HG02623 (cell line): Measurements from ENCODE around the gene AFF3.

ENCODE experiments used
- ATAC-seq: cut with Tn5 transposase; IDR thresholded peaks from one replicate; pipeline ENCODE4 v1.9.1; 2021; ENCODE audit warnings: moderate library complexity; ENCODE audit not compliant: unreplicated experiment

Gene AFF3

DNA sequence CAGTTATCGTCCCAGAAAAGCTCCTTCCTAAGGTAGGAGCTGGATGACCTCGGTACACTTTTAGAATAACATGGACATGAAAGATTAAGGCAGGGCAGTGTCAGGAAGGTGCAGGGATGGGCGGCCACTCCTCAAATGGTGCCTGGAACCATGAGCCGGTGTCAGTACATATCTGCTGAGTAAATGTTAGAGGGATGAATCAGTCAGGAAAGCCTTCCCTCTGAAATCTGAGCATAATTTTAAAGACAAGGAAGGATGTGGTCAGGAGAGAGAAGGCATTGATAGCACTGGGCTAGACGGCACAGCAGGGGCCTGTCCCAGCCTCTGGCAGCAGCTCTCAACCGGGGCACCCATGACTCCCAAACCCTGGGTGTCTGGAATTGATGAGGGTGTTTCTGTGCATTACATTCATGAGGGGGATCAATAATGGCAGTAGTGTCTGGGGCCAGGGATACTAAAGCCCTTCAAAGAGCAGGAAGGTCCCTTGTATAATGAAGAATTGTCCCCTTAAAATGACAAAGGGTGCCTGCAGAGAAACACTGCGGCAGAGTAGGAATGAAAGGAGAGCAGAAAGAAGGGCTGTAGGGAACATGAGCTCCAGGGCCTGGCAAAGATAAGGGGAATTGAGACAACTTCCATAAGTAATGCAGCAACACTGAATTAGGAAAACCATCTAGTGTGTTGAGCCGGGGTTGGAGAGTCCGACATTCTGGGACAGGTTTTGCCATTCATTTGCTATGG lies 490.3 kb downstream of the AFF3 start:
- ATAC-seq: no peak

DNA sequence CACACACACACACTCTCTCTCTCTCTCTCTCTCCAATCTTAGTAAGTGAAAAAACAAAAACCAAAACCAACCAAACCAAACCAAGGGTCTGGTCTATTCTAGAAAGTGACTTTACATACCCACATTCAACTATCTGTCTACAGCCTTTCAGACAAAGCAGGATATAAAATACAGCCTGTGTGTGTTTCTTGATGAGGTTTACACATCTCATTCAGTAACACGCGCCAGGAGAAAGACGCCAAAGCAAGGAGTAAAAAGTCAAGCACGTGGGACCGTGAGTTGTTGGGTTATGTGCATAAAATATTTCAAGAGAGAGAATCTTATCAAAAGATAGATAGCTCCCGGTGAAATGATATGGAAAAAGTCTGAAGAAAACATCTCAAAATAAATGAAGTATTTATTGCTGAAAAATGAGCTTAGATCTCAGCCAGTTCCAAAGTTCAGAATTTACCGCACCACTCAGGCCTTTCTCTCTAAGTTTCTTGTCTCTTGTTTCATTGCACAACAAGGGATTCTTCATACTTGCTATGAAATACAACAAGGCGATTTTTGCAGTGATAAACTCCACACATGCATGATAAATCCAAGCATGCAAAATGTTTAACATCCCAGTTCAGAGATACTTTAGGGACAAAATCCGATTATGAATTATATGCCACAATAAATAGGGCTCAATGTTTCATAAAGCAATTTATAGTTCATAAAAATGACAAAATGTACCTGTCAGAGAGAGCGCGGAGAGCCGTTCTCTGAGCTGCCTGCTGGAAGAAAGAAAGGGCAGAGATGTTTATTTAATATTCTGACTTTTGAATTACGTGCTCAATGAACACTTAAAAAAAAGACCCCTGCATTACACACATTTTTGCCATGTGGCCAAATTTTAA lies 493.2 kb downstream of the AFF3 start:
- ATAC-seq: no peak

DNA sequence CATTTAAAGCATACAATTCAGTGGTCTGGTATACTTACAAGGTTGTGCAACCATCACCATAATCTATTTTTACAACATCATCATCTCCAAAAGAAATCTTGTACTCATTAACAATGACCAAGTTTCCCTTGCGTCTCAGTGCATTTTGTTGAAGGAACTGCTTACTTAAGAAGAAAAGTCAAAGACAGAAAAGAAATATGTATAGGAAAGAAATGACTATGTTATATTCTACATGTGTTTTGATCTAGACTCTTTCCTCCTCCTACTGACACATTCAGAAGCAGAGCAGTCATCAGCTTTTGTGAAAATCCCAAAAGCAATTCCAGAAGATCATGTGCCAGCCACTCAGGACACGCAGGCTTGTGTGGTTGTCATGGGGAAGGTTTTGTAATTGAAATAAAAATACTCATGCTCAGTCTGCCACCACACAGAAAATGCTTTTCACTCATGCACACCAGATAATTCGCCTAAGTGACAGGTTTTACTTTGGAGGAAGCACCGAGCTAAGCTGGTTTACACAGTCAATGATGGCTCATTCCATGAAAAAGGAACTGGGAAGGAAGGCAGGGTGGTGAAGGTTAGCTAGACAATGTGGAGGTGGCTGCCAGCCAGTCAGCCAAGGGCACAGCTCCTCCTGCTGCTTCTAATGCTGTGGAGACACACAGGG lies 494.1 kb downstream of the AFF3 start:
- no peak for ATAC-seq

DNA sequence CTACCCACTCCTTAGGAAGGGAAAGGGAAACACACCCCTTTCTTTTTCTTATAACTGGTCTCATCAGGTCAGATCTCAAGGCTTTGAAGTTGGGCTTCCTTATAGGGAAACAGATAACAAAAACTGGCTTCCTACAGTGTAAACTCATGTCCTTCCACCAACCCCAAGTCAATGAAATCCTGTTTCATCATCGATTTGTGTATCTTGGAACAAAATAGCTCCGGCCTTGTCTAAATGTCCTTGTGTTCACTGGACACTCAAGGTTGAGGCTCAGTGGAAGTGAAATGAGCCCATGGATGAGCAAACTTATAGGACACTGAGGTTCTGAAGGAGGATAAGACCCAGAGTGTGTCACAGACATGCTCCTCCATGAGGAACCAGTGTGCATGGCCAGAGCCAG lies 496.4 kb downstream of the AFF3 start:
- no peak for ATAC-seq

DNA sequence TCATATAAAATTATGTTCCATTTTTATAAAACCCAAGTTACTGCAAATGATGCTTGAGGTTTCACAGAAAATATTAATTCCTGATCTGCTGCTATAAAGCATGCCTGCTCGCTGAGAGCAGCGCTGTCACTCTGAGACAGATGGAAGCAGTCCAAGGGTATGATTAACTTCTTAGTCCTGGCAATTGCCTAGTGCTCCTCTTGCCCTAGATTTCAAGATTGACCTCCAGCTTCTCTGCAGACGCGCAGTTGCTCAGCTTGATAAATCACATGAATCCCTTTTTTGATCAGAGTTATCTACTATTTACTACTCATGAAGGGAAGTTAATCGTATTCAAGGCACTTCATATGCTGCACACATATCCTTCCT lies 498.0 kb downstream of the AFF3 start:
- no peak for ATAC-seq

DNA sequence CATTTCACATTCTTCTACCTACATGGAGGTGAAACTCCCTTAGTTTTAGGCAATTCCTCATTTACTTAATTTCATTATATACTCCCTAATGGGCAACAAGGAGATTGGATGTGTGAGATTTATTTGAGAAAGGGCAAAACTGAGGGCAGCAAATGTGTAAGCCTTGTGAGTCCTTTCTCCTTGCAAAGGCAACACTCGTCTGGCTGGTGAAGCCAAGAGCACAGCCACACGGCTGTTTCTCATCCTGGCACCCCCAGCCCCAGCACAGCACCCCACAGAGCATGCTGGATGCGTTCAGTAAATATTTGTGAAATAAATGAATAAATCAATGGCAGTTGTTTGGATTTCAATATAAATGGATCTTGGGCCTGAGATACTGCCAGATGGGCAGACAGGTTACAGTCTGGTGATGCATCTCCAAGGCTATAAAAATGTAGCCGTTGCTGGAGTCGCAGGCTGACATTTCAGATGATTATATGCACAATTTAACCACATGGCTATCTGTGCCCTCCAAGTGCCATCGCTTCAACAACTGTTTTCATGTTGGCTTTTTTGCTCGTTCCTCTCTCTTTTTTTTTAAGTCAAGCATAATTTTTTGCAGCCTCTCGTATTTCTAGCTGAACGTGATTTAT lies 498.5 kb downstream of the AFF3 start:
- no peak for ATAC-seq

DNA sequence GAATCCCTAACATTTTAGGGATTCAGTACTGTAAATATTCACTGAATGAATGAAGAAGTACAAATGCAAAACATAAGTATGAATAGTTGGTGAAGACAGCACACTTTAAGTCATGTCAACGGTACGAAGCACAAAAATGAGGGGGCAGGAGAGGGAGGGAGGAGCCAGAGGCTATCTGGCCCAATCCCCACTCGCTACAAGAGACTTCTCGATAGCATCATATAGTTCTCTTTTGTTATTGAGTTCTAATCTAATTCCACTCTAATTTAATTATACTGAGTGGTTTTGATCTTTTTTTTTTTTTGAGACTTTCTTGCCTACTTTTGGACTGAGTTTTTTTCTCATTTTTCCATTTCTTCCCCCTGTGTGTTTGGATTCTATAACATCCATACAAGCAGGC lies 500.4 kb downstream of the AFF3 start:
- ATAC-seq: no peak

DNA sequence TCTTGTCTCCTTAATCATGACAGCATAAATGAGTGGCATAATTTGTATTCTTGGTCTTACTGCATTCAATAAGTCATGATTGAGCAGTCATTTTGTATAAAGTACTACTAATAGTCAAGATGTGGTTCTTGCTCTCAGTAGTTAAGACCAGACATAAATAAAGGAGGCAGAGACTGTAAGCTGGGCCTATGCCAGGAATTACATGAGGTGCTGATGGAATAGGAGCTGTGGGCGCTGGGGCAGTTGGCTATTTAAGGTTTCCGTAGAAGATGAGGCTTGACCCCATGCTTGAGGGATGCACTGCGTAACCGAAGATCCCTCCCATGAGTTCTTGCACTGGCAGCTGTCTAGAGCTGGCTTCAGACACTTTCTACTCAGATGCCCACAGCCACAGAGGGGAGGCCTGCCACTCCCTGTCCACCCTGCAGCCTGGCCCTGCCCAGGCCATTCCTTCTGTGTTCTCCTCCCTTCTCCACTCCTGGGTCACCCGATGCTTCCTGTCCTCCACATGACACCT lies 501.7 kb downstream of the AFF3 start:
- ATAC-seq: no peak

DNA sequence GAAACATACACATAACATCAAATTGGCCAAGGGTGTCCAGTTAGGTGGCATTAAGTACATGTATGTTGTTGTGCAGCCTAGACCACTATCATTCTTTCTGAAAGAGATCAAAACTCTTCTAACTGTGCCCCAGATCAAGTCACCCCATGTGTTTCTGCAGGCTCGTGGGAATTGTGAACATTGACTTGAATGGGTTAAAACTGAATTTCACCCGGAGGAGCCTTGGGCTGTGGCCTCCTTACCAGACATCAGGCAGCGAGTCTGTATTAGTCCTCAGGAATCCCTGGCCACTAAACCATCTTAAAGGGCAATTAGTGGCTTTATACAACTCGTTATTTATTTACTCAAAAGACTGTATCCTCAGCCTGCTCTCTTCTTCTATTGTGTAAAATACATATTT lies 503.6 kb downstream of the AFF3 start:
- ATAC-seq: no peak

DNA sequence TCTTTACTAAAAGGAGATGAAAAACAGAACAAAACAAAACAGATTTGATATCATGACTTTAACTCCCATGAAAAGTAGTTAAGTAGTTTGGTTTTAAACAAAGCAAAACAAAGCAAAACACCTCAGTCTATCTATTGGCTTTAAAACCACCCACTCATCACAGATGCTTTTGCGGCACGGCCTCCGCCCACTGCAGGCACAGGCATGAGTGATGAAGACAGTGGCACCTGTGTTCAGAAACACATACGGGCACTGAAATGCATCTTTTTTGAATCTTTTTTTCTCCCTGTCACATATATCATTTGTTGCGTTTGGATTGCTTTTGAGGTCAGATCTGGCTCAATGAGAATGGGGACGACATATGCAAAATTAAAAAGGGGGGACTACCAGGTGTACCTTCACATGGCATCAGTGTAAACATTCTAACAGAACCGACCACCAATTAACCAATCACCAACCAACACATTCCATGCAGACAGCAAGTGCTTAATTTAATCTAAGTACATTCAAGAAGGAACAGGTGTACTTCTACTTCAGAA lies 505.2 kb downstream of the AFF3 start:
- ATAC-seq: no peak

DNA sequence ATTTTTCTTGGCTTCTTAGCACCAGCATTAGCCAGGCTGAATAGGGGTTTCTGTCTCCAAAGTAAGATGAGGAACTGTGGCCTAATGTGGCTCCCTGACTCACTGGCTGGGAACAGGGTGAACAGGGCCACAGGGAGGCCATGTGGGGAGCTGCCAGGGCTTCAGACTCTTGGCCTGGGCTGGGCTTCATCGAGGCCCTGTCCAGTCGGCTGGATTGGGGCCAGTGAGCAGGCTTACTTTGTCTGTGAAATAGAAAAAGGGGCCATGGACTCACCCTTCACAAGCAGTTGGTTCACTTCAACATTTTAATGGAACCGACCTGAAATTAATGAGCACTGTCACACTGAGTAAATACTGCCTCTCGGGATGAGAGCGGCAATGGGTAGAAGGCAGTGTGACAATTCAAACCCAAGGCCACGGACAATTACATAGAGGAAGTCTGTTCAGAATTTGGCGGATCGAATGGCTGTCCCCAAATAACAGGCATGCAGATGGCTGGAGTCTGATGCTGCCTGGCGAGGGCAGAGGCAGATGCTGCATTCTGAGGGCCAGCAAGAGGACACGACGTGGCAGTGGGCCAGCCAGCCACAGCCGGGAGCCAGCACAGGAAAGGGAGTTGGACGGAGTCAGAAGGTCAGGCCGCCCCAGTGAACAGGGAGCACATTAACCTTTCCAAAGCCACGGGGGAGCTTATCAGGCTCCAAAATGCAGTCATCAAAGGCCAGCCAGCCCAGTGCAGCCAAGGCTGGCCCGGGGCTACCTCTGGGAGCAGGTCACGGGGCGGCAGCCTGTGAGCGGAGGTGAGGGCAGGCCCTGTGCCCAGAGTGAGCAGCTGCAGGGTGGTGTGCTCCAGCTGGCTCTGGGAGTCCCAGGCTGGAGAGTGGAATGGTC lies 506.0 kb downstream of the AFF3 start:
- ATAC-seq: no peak

DNA sequence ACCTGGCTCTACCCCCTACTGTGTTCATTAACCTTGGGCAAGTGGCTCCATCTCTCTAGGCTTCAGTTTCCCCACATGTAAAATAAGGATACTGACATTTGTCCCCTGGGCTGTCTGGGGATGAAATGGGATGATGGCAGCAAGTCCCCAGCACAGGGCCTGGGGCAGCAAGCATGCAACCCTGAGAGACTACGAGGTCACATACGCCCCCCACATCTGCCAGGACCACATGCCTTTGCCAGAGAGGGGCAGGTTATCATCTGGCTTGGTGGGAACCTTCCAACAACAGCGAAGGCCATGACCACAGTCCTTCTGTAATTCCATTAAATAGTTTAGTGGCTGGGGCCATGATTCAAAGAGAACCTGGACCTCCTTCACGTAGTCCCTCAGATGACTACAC lies 506.7 kb downstream of the AFF3 start:
- ATAC-seq: no peak

DNA sequence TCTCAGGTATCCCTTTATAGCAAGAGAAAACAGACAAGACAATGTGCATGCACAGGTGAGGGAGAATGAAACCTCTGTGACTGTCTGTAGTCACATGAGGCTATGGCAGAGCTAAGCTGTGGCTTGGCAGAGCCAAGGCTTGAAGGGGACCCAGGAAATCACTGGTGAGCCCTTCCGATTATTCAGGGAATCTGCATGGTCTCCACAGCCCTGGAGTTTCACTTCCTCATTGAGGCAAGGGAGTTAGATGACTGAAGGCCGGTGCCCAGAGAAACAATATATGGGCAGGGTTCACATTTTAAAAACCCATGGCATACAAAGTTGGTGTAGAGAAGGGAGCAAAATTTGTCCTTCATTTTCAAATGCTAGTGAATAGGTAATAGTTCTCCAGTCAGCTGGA lies 508.2 kb downstream of the AFF3 start:
- no peak for ATAC-seq

DNA sequence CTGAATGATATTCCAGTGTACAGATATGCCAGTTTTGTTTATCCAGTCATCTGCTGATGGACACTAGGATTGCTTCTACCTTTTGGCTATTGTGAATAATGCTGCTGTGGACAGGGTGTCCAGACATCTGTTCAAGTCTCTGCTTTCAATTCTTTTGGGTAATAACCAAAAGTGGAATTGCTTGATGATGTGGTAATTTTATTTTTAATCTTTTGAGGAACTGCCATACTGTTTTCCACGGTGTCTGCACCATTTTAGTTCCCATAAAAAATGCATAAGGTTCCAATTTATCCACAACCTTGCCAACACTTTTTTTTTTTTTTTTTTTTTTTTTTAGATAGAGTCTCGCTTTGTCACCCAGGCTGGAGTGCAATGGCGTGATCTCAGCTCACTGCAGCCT lies 510.7 kb downstream of the AFF3 start:
- no peak for ATAC-seq

DNA sequence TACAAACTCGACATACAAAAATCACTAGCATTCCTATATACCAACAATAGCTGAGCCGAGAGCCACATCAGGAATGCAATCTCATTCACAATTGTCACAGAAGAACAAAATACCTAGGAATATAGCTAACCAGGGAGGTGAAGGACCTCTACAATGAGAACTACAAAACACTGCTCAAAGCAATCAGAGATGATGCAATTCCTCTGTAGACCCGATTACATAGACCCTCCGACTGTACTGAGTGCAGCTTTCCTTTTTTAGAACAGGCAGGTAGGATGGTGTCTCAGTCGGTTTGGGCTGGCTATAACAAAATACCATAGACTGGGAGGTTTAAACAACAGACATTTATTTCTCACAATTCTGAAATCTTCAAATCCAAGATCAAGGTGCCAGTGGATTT lies 513.1 kb downstream of the AFF3 start:
- no peak for ATAC-seq

DNA sequence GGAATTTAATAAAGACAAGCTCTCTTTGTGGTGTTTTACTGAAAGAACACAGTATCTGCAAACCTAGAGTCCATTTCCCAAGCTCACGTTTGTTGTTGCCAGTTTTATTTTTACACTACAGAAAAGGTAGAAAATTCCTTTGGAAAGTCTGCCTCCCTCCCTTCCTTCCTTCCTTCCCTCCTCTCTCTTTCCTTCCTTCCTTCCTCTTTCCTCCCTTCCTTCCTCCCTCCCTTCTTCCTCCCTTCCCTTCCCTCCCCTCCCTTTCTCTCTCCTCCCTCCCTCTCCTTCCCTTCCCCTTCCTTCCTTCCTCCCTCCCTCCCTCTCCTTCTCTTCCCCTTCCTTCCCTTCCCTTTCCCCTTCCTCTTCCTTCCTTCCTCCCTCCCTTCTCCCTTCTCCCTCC lies 516.2 kb downstream of the AFF3 start:
- ATAC-seq: no peak

DNA sequence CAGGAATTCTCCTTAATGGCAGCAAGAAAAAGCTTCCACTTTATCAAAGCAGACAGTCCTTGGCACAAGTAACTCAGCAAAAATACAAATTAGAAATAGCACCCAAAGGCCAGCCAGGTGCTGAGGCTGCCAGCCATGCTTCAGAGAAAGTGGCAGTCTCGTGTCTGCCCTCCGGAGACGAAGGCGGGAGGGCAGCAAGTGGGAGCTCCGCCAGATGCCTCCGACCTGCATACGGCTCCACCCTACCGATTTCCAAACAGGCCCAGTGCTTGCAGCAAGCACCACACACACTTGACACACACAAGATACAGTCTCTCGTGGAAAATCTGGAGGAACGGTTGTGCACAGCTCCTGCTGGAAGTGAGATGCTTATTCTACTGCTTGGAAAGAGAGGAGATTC lies 517.7 kb downstream of the AFF3 start:
- no peak for ATAC-seq

DNA sequence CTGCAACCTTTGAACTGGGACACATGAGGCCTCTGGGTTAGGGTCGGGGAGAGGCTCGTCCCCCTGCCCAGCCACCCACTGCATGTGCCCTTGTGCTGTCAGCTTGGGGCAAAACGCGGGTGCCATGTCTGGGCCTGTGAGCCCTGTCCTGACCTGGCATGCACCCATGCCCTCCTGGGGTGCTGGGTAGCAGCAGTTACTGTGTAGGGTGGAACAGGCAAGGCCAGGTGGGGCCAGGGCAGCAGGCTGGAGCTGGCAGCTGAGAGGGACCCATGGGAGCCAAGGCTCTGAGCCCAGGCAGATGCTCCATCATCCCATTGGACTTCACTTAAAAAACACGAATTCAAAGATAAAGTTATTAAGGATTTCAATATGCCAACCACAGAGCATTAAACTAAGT lies 518.8 kb downstream of the AFF3 start:
- no peak for ATAC-seq

DNA sequence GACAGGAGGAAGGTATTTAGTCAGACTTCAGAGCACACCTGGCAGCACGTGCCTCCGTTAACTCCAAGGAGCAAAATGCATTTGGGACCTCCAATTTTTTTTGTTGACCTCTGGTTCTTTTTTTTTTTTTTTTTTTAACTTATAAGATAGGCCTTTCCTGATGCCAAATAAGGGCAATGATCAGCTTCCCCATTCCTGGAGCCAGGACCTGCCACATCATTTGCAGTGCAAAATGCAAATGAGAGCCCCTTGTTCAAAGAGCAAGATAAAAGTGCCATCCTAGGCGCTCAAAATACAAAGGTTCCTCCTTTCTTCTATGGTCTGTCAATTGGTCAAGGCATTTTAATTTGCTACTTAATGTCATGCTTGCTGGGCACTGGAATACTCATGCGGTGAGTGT lies 519.4 kb downstream of the AFF3 start:
- no peak for ATAC-seq

DNA sequence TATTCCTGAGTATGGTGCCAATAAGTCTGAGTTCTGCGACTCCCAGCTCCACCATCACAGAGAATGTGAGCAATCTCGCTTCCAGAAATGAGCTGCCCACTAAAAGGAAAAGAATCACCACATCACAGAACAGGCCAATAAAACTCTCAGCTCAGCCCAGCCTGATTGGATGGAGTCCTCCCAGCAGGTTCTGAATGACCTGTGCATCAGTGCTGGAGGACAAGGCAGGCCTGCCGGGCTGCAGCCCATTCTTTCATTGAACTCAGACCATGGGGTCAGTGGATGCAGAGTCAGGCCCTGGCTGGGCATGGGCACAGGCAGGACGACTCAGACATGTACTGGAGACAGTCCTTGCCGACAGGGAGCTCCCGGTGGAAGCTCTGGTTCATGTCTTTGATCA lies 519.9 kb downstream of the AFF3 start:
- no peak for ATAC-seq
